CD4-positive, alpha-beta memory T cell (primary cell): ENCODE data around the gene MAP3K8. TPM values are rescaled to one million over a fixed set of nuclear protein-coding genes. Genes with fewer than 3 reads are reported as not detected.

ENCODE experiments used
- CTCF ChIA-PET: fragments of 350-600 bp; sonication (Branson Sonifier 250); formaldehyde crosslinking; loops from one replicate; lab custom pipeline; 2021; ENCODE audit warnings: inconsistent platforms; ENCODE audit not compliant: partially characterized antibody; lab: Charles Lee
- POLR2A ChIA-PET: fragments of 350-600 bp; sonication (Branson Sonifier 250); formaldehyde crosslinking; loops from one replicate; lab custom pipeline; 2021; ENCODE audit not compliant: partially characterized antibody; lab: Charles Lee
- DNase-seq, 5 donors: peaks; one replicate each; pipeline versions ENCODE4 v3.0.0 to v3.0.0-alpha.2; 2020 to 2022; ENCODE audit warnings: mixed read lengths in 1 of 5
- H3K27ac ChIP-seq: one replicate; pipeline ENCODE4 v1.7.0; 2013; ENCODE audit warnings: low read depth, low read length
- H3K27me3 ChIP-seq: 2 replicates; pipeline ENCODE4 v1.7.0; 2013; ENCODE audit warnings: mild to moderate bottlenecking, low read length, moderate library complexity; ENCODE audit not compliant: insufficient read depth
- H3K36me3 ChIP-seq: 2 replicates; pipeline ENCODE4 v1.7.0; 2013; ENCODE audit warnings: mild to moderate bottlenecking, low read length, moderate library complexity; ENCODE audit not compliant: insufficient read depth
- H3K4me1 ChIP-seq: 2 replicates; pipeline ENCODE4 v1.7.0; 2013; ENCODE audit warnings: mild to moderate bottlenecking, low read length, moderate library complexity; ENCODE audit not compliant: insufficient read depth
- H3K4me3 ChIP-seq, 2 donors: one replicate each; pipeline ENCODE4 v1.7.0; 2013; ENCODE audit warnings: low read length in 2 of 2, mild to moderate bottlenecking in 1 of 2
- H3K9me3 ChIP-seq, 2 donors: one replicate each; pipeline ENCODE4 v1.7.0; 2013; ENCODE audit warnings: low read length in 2 of 2, control low read depth in 1 of 2; ENCODE audit not compliant: control insufficient read depth in 1 of 2
- H3K27ac Mint-ChIP-seq, 7 donors: one replicate each; pipeline ENCODE4 v1.8.0; 2020 to 2021; ENCODE audit warnings: mixed read lengths in 7 of 7, mild to moderate bottlenecking in 6 of 7, inconsistent platforms in 3 of 7, moderate library complexity in 3 of 7
- H3K27me3 Mint-ChIP-seq, 2 donors: one replicate each; pipeline ENCODE4 v1.8.0; 2020 to 2021; ENCODE audit warnings: mixed read lengths in 2 of 2
- H3K36me3 Mint-ChIP-seq, 2 donors: one replicate each; pipeline ENCODE4 v1.8.0; 2020 to 2021; ENCODE audit warnings: mixed read lengths in 2 of 2, inconsistent platforms in 1 of 2, mild to moderate bottlenecking in 1 of 2
- H3K4me1 Mint-ChIP-seq, 4 donors: one replicate each; pipeline ENCODE4 v1.8.0; 2020 to 2021; ENCODE audit warnings: mixed read lengths in 4 of 4, mild to moderate bottlenecking in 1 of 4
- H3K4me3 Mint-ChIP-seq, 8 donors: one replicate each; pipeline ENCODE4 v1.8.0; 2020 to 2021; ENCODE audit warnings: mixed read lengths in 8 of 8, mild to moderate bottlenecking in 7 of 8, moderate library complexity in 6 of 8, inconsistent platforms in 3 of 8
- H3K9me3 Mint-ChIP-seq, 8 donors: one replicate each; pipeline ENCODE4 v1.8.0; 2020 to 2021; ENCODE audit warnings: mixed read lengths in 8 of 8, mild to moderate bottlenecking in 5 of 8, inconsistent platforms in 3 of 8, moderate library complexity in 1 of 8
- intact Hi-C: fragments of 100-400 bp; cut with micrococcal nuclease; formaldehyde crosslinking; loops from one replicate; pipeline ENCODE4 v1.15.1; 2023
- polyA plus RNA-seq, 2 donors: library from polyadenylated mRNA; unstranded; fragments of 300-500 nt; fragmentation: Illumina TruSeq; gene quantifications; one replicate each; pipeline ENCODE4 v1.2.3, GENCODE V29; 2021
- total RNA-seq, 2 experiments: library from RNA; stranded (reverse); gene quantifications; one replicate each; pipeline ENCODE4 v1.2.3, GENCODE V29; 2021

MAP3K8 gene
- total and polyA plus RNA-seq, 4 experiments from 2014 or later, result 2.7 to 6.5 (median 5.7) TPM

DNA sequence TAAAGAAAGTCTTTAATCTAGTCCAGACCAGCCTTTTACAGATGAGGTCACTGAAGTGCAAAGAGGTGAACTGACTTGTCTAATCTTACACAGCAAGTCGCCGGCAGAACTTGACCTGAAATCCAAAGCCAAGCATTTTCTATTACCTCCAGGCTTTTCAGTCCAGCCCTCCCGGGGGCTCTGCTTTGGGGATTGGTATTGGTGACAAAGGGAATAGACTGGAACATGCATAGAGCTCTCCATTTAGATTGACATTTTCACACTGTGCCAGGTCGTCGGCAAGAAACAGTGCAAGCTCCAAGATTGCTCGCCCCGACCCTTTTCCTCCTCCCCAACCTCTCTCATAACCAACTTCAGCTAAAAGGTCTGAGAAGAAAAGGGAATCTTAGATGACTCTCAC lies 42.7 kb upstream of the MAP3K8 start:
- ChIA-PET POLR2A (interaction anchor here (2.3 kb wide), 1 partner anchor 200 kb away, joined by 9 read pairs; no protein-coding TSS in a partner anchor), CTCF (interaction anchor here (1.0 to 9.7 kb wide), 11 partner anchors 11 to 297 kb away, joined by 3 to 217 read pairs (median 8); no protein-coding TSS in a partner anchor)
- Histone ChIP-seq H3K27ac (no peak overlapping the region), H3K4me3 (no peak overlapping the region), H3K4me1 (peaks cover 3% of the 10 kb centered on the region), H3K9me3 (no peaks in the 10 kb centered on the region), H3K36me3 (no peaks in the 10 kb centered on the region), H3K27me3 (no peaks in the 10 kb centered on the region)
- peaks cover 2 to 4% (median 3%) of the 10 kb centered on the region in 4 donors for H3K4me1 Mint-ChIP-seq
- no peaks in the 10 kb centered on the region for H3K9me3 Mint-ChIP-seq
- DNase-seq, result no peak
- intact Hi-C loops, result no loop called here
- H3K4me3 Mint-ChIP-seq, result no peak overlapping the region
- no peaks in the 10 kb centered on the region for H3K36me3 Mint-ChIP-seq
- H3K27me3 Mint-ChIP-seq, result peaks cover 11 to 21% of the 10 kb centered on the region in 2 donors
- H3K27ac Mint-ChIP-seq, result peak overlapping the region in 1 of 7 donors; percentile 18

DNA sequence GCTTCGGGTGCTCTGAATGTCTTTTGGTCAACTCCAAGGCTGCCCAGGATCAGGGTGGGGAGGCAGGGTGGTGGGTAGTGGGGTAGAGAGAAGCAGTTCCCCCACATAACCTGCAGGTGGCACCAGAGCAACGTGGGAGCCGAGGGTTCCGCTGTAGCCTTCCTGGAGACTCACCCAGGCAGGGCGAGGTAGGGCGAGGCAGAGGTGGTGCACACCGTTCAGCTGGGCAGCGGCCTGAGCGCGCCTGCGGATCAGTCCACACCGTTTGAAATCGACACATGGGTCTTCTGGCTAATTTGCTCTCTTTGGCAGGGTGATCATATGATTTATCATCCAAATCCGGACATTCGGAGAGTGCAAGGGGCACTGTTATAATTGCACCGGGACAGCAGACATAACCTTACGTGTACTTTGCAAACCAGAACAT lies 41.4 kb upstream of the MAP3K8 start:
- ChIA-PET CTCF (interaction anchor here (0.7 to 9.7 kb wide), 20 partner anchors 9 to 247 kb away, joined by 3 to 217 read pairs (median 5); no protein-coding TSS in a partner anchor), POLR2A (interaction anchor here (2.3 kb wide), 1 partner anchor 198 kb away, joined by 9 read pairs; no protein-coding TSS in a partner anchor)
- no peaks in the 10 kb centered on the region for H3K36me3 ChIP-seq
- peaks cover 2 to 5% (median 4%) of the 10 kb centered on the region in 4 donors for H3K4me1 Mint-ChIP-seq
- H3K27me3 Mint-ChIP-seq, result peaks cover 8 to 13% of the 10 kb centered on the region in 2 donors
- intact Hi-C loops, result loop anchor here (1.0 to 2.0 kb wide), 4 partner anchors 22 to 394 kb away; no protein-coding TSS in a partner anchor
- H3K4me3 Mint-ChIP-seq, result peak overlapping the region in 1 of 8 donors; percentile 4
- no peaks in the 10 kb centered on the region for H3K27me3 ChIP-seq
- H3K27ac ChIP-seq, result no peak overlapping the region
- no peak overlapping the region for H3K4me3 ChIP-seq
- H3K4me1 ChIP-seq, result peaks cover 6% of the 10 kb centered on the region
- peak overlapping the region in 1 of 7 donors; percentile 62 for H3K27ac Mint-ChIP-seq
- H3K9me3 ChIP-seq, result no peaks in the 10 kb centered on the region
- H3K9me3 Mint-ChIP-seq, result no peaks in the 10 kb centered on the region
- peak; percentile 66 to 75 (median 67) for DNase-seq
- no peaks in the 10 kb centered on the region for H3K36me3 Mint-ChIP-seq

GRCh38 chr10:30396293-30396692 lies 37.7 kb upstream of the MAP3K8 start:
- H3K4me3 Mint-ChIP-seq, result no peak overlapping the region
- H3K4me1 Mint-ChIP-seq, result peaks cover 14 to 19% (median 19%) of the 10 kb centered on the region in 4 donors
- intact Hi-C loops, result no loop called here
- CTCF ChIA-PET, result interaction anchor here (0.9 to 9.7 kb wide), 4 partner anchors 135 to 193 kb away, joined by 4 to 217 read pairs (median 34); no protein-coding TSS in a partner anchor
- no peaks in the 10 kb centered on the region for H3K27me3 ChIP-seq
- POLR2A ChIA-PET, result no interaction called here
- no peaks in the 10 kb centered on the region for H3K36me3 Mint-ChIP-seq
- no peak overlapping the region for H3K27ac ChIP-seq
- H3K27ac Mint-ChIP-seq, result peak overlapping the region in 1 of 7 donors; percentile 39
- H3K27me3 Mint-ChIP-seq, result peaks cover 5 to 10% of the 10 kb centered on the region in 2 donors
- no peaks in the 10 kb centered on the region for H3K9me3 ChIP-seq
- H3K9me3 Mint-ChIP-seq, result no peaks in the 10 kb centered on the region
- H3K4me3 ChIP-seq, result no peak overlapping the region
- no peak for DNase-seq
- peaks cover 24% of the 10 kb centered on the region for H3K4me1 ChIP-seq
- no peaks in the 10 kb centered on the region for H3K36me3 ChIP-seq

DNA sequence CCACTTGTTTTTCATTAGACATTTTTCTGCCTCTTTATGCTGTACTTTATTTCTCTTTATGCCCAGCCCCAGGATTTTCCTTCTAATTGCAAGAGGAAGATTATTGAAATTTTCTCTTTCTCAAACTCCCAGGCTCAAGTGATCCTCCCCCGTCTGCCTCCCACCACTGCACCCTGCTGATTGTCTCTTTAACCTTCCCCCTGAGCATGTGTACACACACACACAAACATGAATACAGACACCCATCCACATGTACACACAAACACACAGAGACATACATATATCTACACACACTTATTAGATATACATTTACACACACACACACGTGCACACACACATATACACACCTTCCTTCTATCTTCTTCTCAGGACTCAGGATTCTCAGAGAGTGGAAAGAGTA lies 37.3 kb upstream of the MAP3K8 start:
- Histone ChIP-seq H3K27ac (no peak overlapping the region), H3K9me3 (no peaks in the 10 kb centered on the region), H3K36me3 (no peaks in the 10 kb centered on the region), H3K4me3 (no peak overlapping the region), H3K4me1 (peaks cover 24% of the 10 kb centered on the region), H3K27me3 (no peaks in the 10 kb centered on the region)
- H3K4me1 Mint-ChIP-seq, result peaks cover 14 to 19% (median 19%) of the 10 kb centered on the region in 4 donors
- intact Hi-C loops, result no loop called here
- no peak overlapping the region for H3K4me3 Mint-ChIP-seq
- ChIA-PET POLR2A (no interaction called here), CTCF (interaction anchor here (7.9 to 9.7 kb wide), 2 partner anchors 135 to 192 kb away, joined by 64 to 217 read pairs; no protein-coding TSS in a partner anchor)
- no peaks in the 10 kb centered on the region for H3K36me3 Mint-ChIP-seq
- no peaks in the 10 kb centered on the region for H3K9me3 Mint-ChIP-seq
- peaks cover 5 to 10% of the 10 kb centered on the region in 2 donors for H3K27me3 Mint-ChIP-seq
- DNase-seq, result no peak
- H3K27ac Mint-ChIP-seq, result peak overlapping the region in 1 of 7 donors; percentile 39

DNA sequence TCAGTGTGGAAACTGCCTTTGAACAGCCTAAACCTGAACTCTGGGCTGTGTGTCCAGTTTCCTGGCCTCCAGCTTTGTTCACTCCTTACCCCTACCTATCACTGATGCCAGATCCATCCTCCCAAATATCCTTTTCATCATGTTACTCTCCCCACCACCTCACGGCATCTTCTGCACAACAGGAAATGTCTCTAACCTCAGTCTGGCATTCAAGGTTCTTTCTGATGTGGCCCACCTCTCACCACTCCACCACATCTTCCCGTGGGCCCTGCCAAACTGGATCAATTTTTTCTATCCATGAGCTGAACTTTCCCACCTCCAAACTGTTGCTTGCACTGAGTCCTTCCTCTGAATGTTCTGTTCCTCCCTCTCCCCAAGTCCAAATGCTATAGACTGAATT lies 35.8 kb upstream of the MAP3K8 start:
- H3K36me3 ChIP-seq, result no peaks in the 10 kb centered on the region
- H3K9me3 ChIP-seq, result no peaks in the 10 kb centered on the region
- intact Hi-C loops, result no loop called here
- POLR2A ChIA-PET, result interaction anchor here (1.2 to 1.7 kb wide), 2 partner anchors 132 to 371 kb away, joined by 4 to 9 read pairs; no protein-coding TSS in a partner anchor
- H3K4me3 ChIP-seq, result no peak overlapping the region
- H3K27ac ChIP-seq, result no peak overlapping the region
- no peaks in the 10 kb centered on the region for H3K27me3 ChIP-seq
- peaks cover 21% of the 10 kb centered on the region for H3K4me1 ChIP-seq
- Mint-ChIP-seq H3K27ac (peak overlapping the region in 3 of 7 donors; percentile 0 to 5 (median 1)), H3K4me3 (peak overlapping the region in 4 of 8 donors; percentile 0 to 41 (median 27)), H3K4me1 (peaks cover 12 to 16% (median 15%) of the 10 kb centered on the region in 4 donors), H3K27me3 (peaks cover 2 to 6% of the 10 kb centered on the region in 2 donors), H3K36me3 (no peaks in the 10 kb centered on the region), H3K9me3 (no peaks in the 10 kb centered on the region)
- DNase-seq, result peak in 3 of 5 donors; percentile 13 to 25 (median 23)
- CTCF ChIA-PET, result interaction anchor here (0.9 to 2.9 kb wide), 7 partner anchors 8 to 196 kb away, joined by 3 to 16 read pairs (median 4); no protein-coding TSS in a partner anchor

- Mint-ChIP-seq H3K9me3 (no peaks in the 10 kb centered on the region), H3K27ac (no peak overlapping the region), H3K4me1 (peaks cover 12 to 16% (median 15%) of the 10 kb centered on the region in 4 donors), H3K27me3 (peaks cover 2 to 6% of the 10 kb centered on the region in 2 donors), H3K4me3 (peak overlapping the region in 1 of 8 donors; percentile 41), H3K36me3 (no peaks in the 10 kb centered on the region)
- Histone ChIP-seq H3K4me3 (no peak overlapping the region), H3K4me1 (peaks cover 21% of the 10 kb centered on the region), H3K27me3 (no peaks in the 10 kb centered on the region), H3K9me3 (no peaks in the 10 kb centered on the region), H3K27ac (no peak overlapping the region), H3K36me3 (no peaks in the 10 kb centered on the region)
- intact Hi-C loops, result no loop called here
- ChIA-PET POLR2A (interaction anchor here (1.7 kb wide), 1 partner anchor 131 kb away, joined by 9 read pairs; no protein-coding TSS in a partner anchor), CTCF (interaction anchor here (1.2 to 2.9 kb wide), 4 partner anchors 9 to 195 kb away, joined by 3 to 16 read pairs (median 10); no protein-coding TSS in a partner anchor)
- DNase-seq, result no peak
These were observed 35.2 kb upstream of the MAP3K8 start for GRCh38 chr10:30398788-30399187.

GRCh38 chr10:30403494-30403893 lies 30.5 kb upstream of the MAP3K8 start:
- Histone ChIP-seq H3K27ac (no peak overlapping the region), H3K4me1 (peaks cover 8% of the 10 kb centered on the region), H3K4me3 (no peak overlapping the region), H3K36me3 (no peaks in the 10 kb centered on the region), H3K9me3 (no peaks in the 10 kb centered on the region), H3K27me3 (no peaks in the 10 kb centered on the region)
- no peak overlapping the region for H3K4me3 Mint-ChIP-seq
- CTCF ChIA-PET, result interaction anchor here (0.7 to 1.1 kb wide), 2 partner anchors 9 to 187 kb away, joined by 3 to 4 read pairs; no protein-coding TSS in a partner anchor
- H3K9me3 Mint-ChIP-seq, result peaks cover 0 to 13% (median 6%) of the 10 kb centered on the region in 8 donors
- peaks cover 5 to 7% (median 5%) of the 10 kb centered on the region in 4 donors for H3K4me1 Mint-ChIP-seq
- POLR2A ChIA-PET, result no interaction called here
- no peak for DNase-seq
- H3K36me3 Mint-ChIP-seq, result peaks cover 0 to 3% of the 10 kb centered on the region in 2 donors
- H3K27ac Mint-ChIP-seq, result no peak overlapping the region
- H3K27me3 Mint-ChIP-seq, result peaks cover 0 to under 1% of the 10 kb centered on the region in 2 donors
- intact Hi-C loops, result no loop called here
